T-cell (primary cell): ENCODE data around the gene GARRE1. TPM values are rescaled to one million over a fixed set of nuclear protein-coding genes. Genes with fewer than 3 reads are reported as not detected.

ENCODE experiments used
- ATAC-seq, 4 experiments: fragments of 200-7000 bp in 3 of 4; fragments of 150-1000 bp in 1 of 4; cut with Tn5 transposase; replicated peaks in 1 of 4; 1 replicate in 3 of 4; 2 replicates in 1 of 4; pipeline ENCODE4 v1.10.0; 2021; ENCODE audit warnings: moderate library complexity in 3 of 4, mild to moderate bottlenecking in 2 of 4, moderate number of reproducible peaks in 1 of 4
- CTCF ChIA-PET, 2 donors: fragments of 300-600 bp; sonication (Branson Sonifier 250); formaldehyde crosslinking; loops; one replicate each; lab custom pipeline; 2022; ENCODE audit warnings: antibody characterized with exemption in 2 of 2; lab: Charles Lee
- POLR2A ChIA-PET, 2 donors: fragments of 300-600 bp; sonication (Branson Sonifier 250); formaldehyde crosslinking; loops; one replicate each; lab custom pipeline; 2022; ENCODE audit warnings: antibody characterized with exemption in 2 of 2; lab: Charles Lee
- DNase-seq, 35 experiments: peaks; one replicate each; pipeline versions ENCODE4 v3.0.0 to v3.0.0-alpha.2; 2013 to 2023
- H3K27ac ChIP-seq: one replicate; pipeline ENCODE4 v1.5.1; 2013; ENCODE audit warnings: low read length
- H3K27me3 ChIP-seq, 2 experiments: replicated peaks in 1 of 2; 1 replicate in 1 of 2; 2 replicates in 1 of 2; pipeline versions ENCODE4 v1.6.1 to v1.7.0; 2013; ENCODE audit warnings: low read length in 1 of 2, mixed read lengths in 1 of 2; ENCODE audit not compliant: control insufficient read depth in 2 of 2, insufficient read depth in 2 of 2; ENCODE audit errors: extremely low read depth in 1 of 2
- H3K36me3 ChIP-seq, 2 donors: 1 replicate in 1 of 2; 2 replicates in 1 of 2; pipeline versions ENCODE4 v1.6.1 to v1.7.0; 2013; ENCODE audit warnings: low read length in 1 of 2; ENCODE audit not compliant: control insufficient read depth in 2 of 2, insufficient read depth in 1 of 2; ENCODE audit errors: extremely low read depth in 1 of 2
- H3K4me1 ChIP-seq, 2 experiments: 1 replicate in 1 of 2; 2 replicates in 1 of 2; pipeline versions ENCODE4 v1.6.1 to v1.7.0; 2013; ENCODE audit warnings: low read length in 2 of 2, mixed read lengths in 1 of 2; ENCODE audit not compliant: insufficient read depth in 2 of 2, control insufficient read depth in 1 of 2; ENCODE audit errors: extremely low read depth in 1 of 2
- H3K4me3 ChIP-seq, 2 donors: 1 replicate in 1 of 2; 2 replicates in 1 of 2; pipeline versions ENCODE4 v1.5.1 to v1.7.0; 2013; ENCODE audit warnings: mild to moderate bottlenecking in 2 of 2, low read length in 1 of 2, moderate library complexity in 1 of 2; ENCODE audit not compliant: control insufficient read depth in 1 of 2; ENCODE audit errors: extremely low read depth in 1 of 2
- H3K9me3 ChIP-seq: 2 replicates; pipeline ENCODE4 v1.7.0; 2013
- H3K27ac Mint-ChIP-seq, 2 donors: one replicate each; pipeline ENCODE4 v1.8.0; 2020 to 2021; ENCODE audit warnings: mild to moderate bottlenecking in 2 of 2, mixed read lengths in 2 of 2
- H3K27me3 Mint-ChIP-seq, 2 donors: one replicate each; pipeline ENCODE4 v1.8.0; 2021 to 2022; ENCODE audit warnings: mixed read lengths in 2 of 2
- H3K36me3 Mint-ChIP-seq: one replicate; pipeline ENCODE4 v1.8.0; 2021; ENCODE audit warnings: mixed read lengths
- H3K4me1 Mint-ChIP-seq, 3 donors: one replicate each; pipeline ENCODE4 v1.8.0; 2020 to 2022; ENCODE audit warnings: mixed read lengths in 3 of 3, mild to moderate bottlenecking in 1 of 3
- H3K4me3 Mint-ChIP-seq, 3 donors: one replicate each; pipeline ENCODE4 v1.8.0; 2020 to 2022; ENCODE audit warnings: mild to moderate bottlenecking in 3 of 3, mixed read lengths in 3 of 3, moderate library complexity in 3 of 3
- H3K9me3 Mint-ChIP-seq, 3 donors: one replicate each; pipeline ENCODE4 v1.8.0; 2020 to 2022; ENCODE audit warnings: mixed read lengths in 3 of 3
- WGBS: methylation state at CpG from one replicate; pipeline ENCODE4 v1.1.5; 2013; ENCODE audit warnings: missing lambda C conversion rate; ENCODE audit not compliant: insufficient coverage; 5-methylcytosine and 5-hydroxymethylcytosine counted together
- total RNA-seq, 35 experiments: library from RNA in 6 of 35; stranded (reverse) in 6 of 35; fragments of 120-200 nt in 1 of 35; gene quantifications; one replicate each; pipeline versions ENCODE4 v1.2.1 to v1.2.4 and lab custom pipeline; 2013 to 2026

GARRE1 gene
- total RNA-seq, 5 donors from 2014 or later (not counting 1 experiment from before 2014, with no cell fraction given): 31.8 to 51.6 (median 34.8) TPM

DNA sequence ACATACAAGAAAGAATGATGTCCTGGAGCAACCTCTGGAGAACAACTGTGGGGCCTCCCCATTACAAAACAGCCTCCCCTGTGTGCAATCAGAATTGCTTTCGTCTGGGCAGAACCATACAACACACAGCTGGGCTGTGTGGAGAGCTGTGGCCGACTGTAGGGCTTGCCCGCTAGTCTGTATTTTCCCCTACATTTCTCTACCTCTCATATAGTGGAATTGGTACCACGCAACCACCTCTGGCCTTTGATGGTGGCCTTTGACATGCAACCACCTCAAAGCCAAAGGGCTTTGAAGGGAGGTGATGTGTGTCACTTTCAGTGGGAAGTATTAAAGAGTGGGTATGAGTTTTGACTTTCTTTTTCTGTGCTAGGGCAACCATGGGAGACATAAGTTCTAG, 34.0 kb downstream of the GARRE1 start:
- Histone ChIP-seq H3K9me3 (no peaks in the 10 kb centered on the region), H3K4me1 (peaks cover 0 to 6% of the 10 kb centered on the region in 2 experiments), H3K27ac (no peak overlapping the region), H3K27me3 (no peaks in the 10 kb centered on the region), H3K4me3 (no peak overlapping the region), H3K36me3 (peaks cover 0 to 6% of the 10 kb centered on the region in 2 donors)
- ChIA-PET CTCF (interaction anchor here in 1 of 2 donors (1.0 kb wide), 1 partner anchor 27 kb away, joined by 3 read pairs; no protein-coding TSS in a partner anchor), POLR2A (no interaction called here)
- H3K4me1 Mint-ChIP-seq: peaks cover 19 to 25% (median 24%) of the 10 kb centered on the region in 3 donors
- H3K4me3 Mint-ChIP-seq: no peak overlapping the region
- H3K27me3 Mint-ChIP-seq: no peaks in the 10 kb centered on the region
- WGBS: 75% methylated on average over 1 of the region's 4 CpGs
- no peak for ATAC-seq
- no peak for DNase-seq
- H3K36me3 Mint-ChIP-seq: peaks cover 26% of the 10 kb centered on the region
- no peaks in the 10 kb centered on the region for H3K9me3 Mint-ChIP-seq
- peak overlapping the region in 1 of 2 donors; percentile 52 for H3K27ac Mint-ChIP-seq

DNA sequence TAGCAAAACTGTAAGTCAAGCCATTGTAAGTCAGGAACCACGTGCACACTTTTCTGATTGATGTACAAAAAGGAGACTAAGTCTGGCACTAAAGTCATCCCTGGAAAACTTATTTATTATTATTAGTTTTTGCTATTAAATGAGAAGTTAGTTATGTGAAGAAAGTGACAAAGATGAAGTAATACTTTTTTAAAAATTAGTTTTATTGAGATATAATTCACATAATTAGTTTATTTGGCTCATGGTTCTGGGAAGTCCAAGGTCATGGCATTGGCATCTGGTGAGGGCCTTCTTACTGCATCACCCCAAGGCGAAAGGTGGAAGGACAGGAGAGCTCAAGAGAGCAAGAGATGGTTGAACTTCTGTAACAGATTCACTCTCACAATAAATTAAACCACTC, 36.9 kb downstream of the GARRE1 start:
- no peak overlapping the region for H3K27ac Mint-ChIP-seq
- no peaks in the 10 kb centered on the region for H3K27me3 Mint-ChIP-seq
- peaks cover 16 to 27% (median 25%) of the 10 kb centered on the region in 3 donors for H3K4me1 Mint-ChIP-seq
- Histone ChIP-seq H3K4me3 (no peak overlapping the region), H3K4me1 (peaks cover 0 to 6% of the 10 kb centered on the region in 2 experiments), H3K36me3 (peaks cover 0 to 3% of the 10 kb centered on the region in 2 donors), H3K27me3 (no peaks in the 10 kb centered on the region), H3K9me3 (no peaks in the 10 kb centered on the region), H3K27ac (no peak overlapping the region)
- POLR2A ChIA-PET: no interaction called here
- no CpG with 5 or more reads among the region's 2 CpGs for WGBS
- no peak for ATAC-seq
- H3K4me3 Mint-ChIP-seq: no peak overlapping the region
- peaks cover 17% of the 10 kb centered on the region for H3K36me3 Mint-ChIP-seq
- H3K9me3 Mint-ChIP-seq: no peaks in the 10 kb centered on the region
- CTCF ChIA-PET: no interaction called here
- no peak for DNase-seq

GRCh38 chr19:34295103-34295502, 40.7 kb downstream of the GARRE1 start:
- Mint-ChIP-seq H3K9me3 (no peaks in the 10 kb centered on the region), H3K27ac (no peak overlapping the region), H3K4me3 (no peak overlapping the region), H3K27me3 (no peaks in the 10 kb centered on the region), H3K36me3 (peaks cover 10% of the 10 kb centered on the region), H3K4me1 (peaks cover 7 to 20% (median 16%) of the 10 kb centered on the region in 3 donors)
- Histone ChIP-seq H3K27me3 (no peaks in the 10 kb centered on the region), H3K4me3 (no peak overlapping the region), H3K9me3 (no peaks in the 10 kb centered on the region), H3K36me3 (peaks cover 0 to 3% of the 10 kb centered on the region in 2 donors), H3K4me1 (no peaks in the 10 kb centered on the region), H3K27ac (no peak overlapping the region)
- POLR2A ChIA-PET: interaction anchor here in 1 of 2 donors (0.5 kb wide), 1 partner anchor 62 kb away, joined by 3 read pairs; no protein-coding TSS in a partner anchor
- CTCF ChIA-PET: interaction anchor here in 1 of 2 donors (0.8 kb wide), 1 partner anchor 26 kb away, joined by 3 read pairs; no protein-coding TSS in a partner anchor
- DNase-seq (no peak), ATAC-seq (no peak)

GRCh38 chr19:34298891-34299520, 44.7 kb downstream of the GARRE1 start:
- CTCF ChIA-PET: no interaction called here
- H3K36me3 Mint-ChIP-seq: peaks cover 24% of the 10 kb centered on the region
- no peaks in the 10 kb centered on the region for H3K4me1 ChIP-seq
- ATAC-seq (no peak), DNase-seq (no peak)
- 100% methylated on average over 7 of the region's 10 CpGs for WGBS
- peak overlapping the region in 1 of 2 donors; percentile 46 for H3K27ac Mint-ChIP-seq
- H3K36me3 ChIP-seq: peaks cover 0 to 17% of the 10 kb centered on the region in 2 donors
- POLR2A ChIA-PET: no interaction called here
- H3K4me3 Mint-ChIP-seq: no peak overlapping the region
- H3K27me3 Mint-ChIP-seq: no peaks in the 10 kb centered on the region
- H3K27me3 ChIP-seq: no peaks in the 10 kb centered on the region
- no peaks in the 10 kb centered on the region for H3K9me3 ChIP-seq
- peaks cover 11 to 18% (median 14%) of the 10 kb centered on the region in 3 donors for H3K4me1 Mint-ChIP-seq
- H3K9me3 Mint-ChIP-seq: no peaks in the 10 kb centered on the region
- H3K27ac ChIP-seq: no peak overlapping the region
- no peak overlapping the region for H3K4me3 ChIP-seq

GRCh38 chr19:34299576-34299975, 45.2 kb downstream of the GARRE1 start:
- CTCF ChIA-PET: no interaction called here
- H3K27ac ChIP-seq: no peak overlapping the region
- no peaks in the 10 kb centered on the region for H3K9me3 ChIP-seq
- ATAC-seq (no peak), DNase-seq (no peak)
- H3K27me3 Mint-ChIP-seq: no peaks in the 10 kb centered on the region
- no peaks in the 10 kb centered on the region for H3K9me3 Mint-ChIP-seq
- H3K36me3 Mint-ChIP-seq: peaks cover 24% of the 10 kb centered on the region
- peaks cover 0 to 17% of the 10 kb centered on the region in 2 donors for H3K36me3 ChIP-seq
- H3K27ac Mint-ChIP-seq: peak overlapping the region in 1 of 2 donors; percentile 40
- POLR2A ChIA-PET: no interaction called here
- H3K4me3 Mint-ChIP-seq: no peak overlapping the region
- no peak overlapping the region for H3K4me3 ChIP-seq
- H3K4me1 ChIP-seq: no peaks in the 10 kb centered on the region
- peaks cover 11 to 18% (median 14%) of the 10 kb centered on the region in 3 donors for H3K4me1 Mint-ChIP-seq
- WGBS: 100% methylated on average over 2 of the region's 5 CpGs
- no peaks in the 10 kb centered on the region for H3K27me3 ChIP-seq

GRCh38 chr19:34300380-34300779, 46.0 kb downstream of the GARRE1 start:
- 97% methylated on average over 12 of the region's 13 CpGs for WGBS
- Histone ChIP-seq H3K4me1 (no peaks in the 10 kb centered on the region), H3K36me3 (peaks cover 0 to 21% of the 10 kb centered on the region in 2 donors), H3K27ac (no peak overlapping the region), H3K27me3 (no peaks in the 10 kb centered on the region), H3K9me3 (no peaks in the 10 kb centered on the region), H3K4me3 (no peak overlapping the region)
- DNase-seq (no peak), ATAC-seq (no peak)
- peaks cover 28% of the 10 kb centered on the region for H3K36me3 Mint-ChIP-seq
- H3K4me1 Mint-ChIP-seq: peaks cover 10 to 18% (median 13%) of the 10 kb centered on the region in 3 donors
- POLR2A ChIA-PET: interaction anchor here in 1 of 2 donors (0.8 kb wide), 1 partner anchor 1628 kb away, joined by 3 read pairs; no protein-coding TSS in a partner anchor
- no peak overlapping the region for H3K4me3 Mint-ChIP-seq
- H3K27me3 Mint-ChIP-seq: no peaks in the 10 kb centered on the region
- H3K9me3 Mint-ChIP-seq: no peaks in the 10 kb centered on the region
- H3K27ac Mint-ChIP-seq: peak overlapping the region in 1 of 2 donors; percentile 43
- CTCF ChIA-PET: no interaction called here
